SK-N-SH (cell line): Measurements from ENCODE around the gene CSTF2. TPM values are rescaled to one million over a fixed set of nuclear protein-coding genes. Genes with fewer than 3 reads are reported as not detected.

Source experiments
- CTCF ChIA-PET: fragments of 300-600, 350-600 bp; formaldehyde crosslinking; extraction: SDS; loops from one replicate; lab custom pipeline; 2021; lab: Yijun Ruan, JAX
- POLR2A ChIA-PET: fragments of 350-600 bp; sonication (Branson Sonifier 250); formaldehyde crosslinking; extraction: SDS; loops from one replicate; lab custom pipeline; 2020; ENCODE audit warnings: antibody characterized with exemption, inconsistent platforms; lab: Yijun Ruan, JAX
- DNase-seq: peaks from one replicate; pipeline ENCODE4 v3.0.0; 2012
- H2AFZ ChIP-seq: fragments of 200-600 bp; sonication (generic); 2 replicates; pipeline ENCODE4 v1.8.1; 2016; ENCODE audit warnings: antibody characterized with exemption, mild to moderate bottlenecking, low read depth
- H3F3A ChIP-seq: fragments of 200-600 bp; sonication (generic); replicated peaks from 2 replicates; pipeline ENCODE3; 2016; ENCODE audit warnings: antibody characterized with exemption, mild to moderate bottlenecking; ENCODE audit not compliant: insufficient read depth
- H3K27ac ChIP-seq, 2 experiments: fragments of 200-500 bp in 1 of 2; fragments of 200-600 bp in 1 of 2; sonication (Bioruptor generic) in 1 of 2; sonication (generic), shearing (Covaris generic) in 1 of 2; 2 replicates each; pipeline versions ENCODE4 v1.5.1 to v1.6.1; 2014 to 2016; ENCODE audit warnings: low read depth in 2 of 2, inconsistent platforms in 1 of 2, low read length in 1 of 2, mild to moderate bottlenecking in 1 of 2, mixed read lengths in 1 of 2
- H3K27me3 ChIP-seq: fragments of 200-600 bp; sonication (generic), shearing (Covaris generic); 2 replicates; pipeline ENCODE4 v1.6.1; 2016; ENCODE audit warnings: mixed run types; ENCODE audit not compliant: insufficient read depth
- H3K36me3 ChIP-seq, 2 experiments: fragments of 200-500 bp in 1 of 2; fragments of 200-600 bp in 1 of 2; sonication (Bioruptor generic) in 1 of 2; sonication (generic) in 1 of 2; replicated peaks in 1 of 2; 2 replicates each; pipeline versions ENCODE3 to v1.5.1; 2014 to 2016; ENCODE audit warnings: low read length in 1 of 2, mild to moderate bottlenecking in 1 of 2; ENCODE audit not compliant: insufficient read depth in 2 of 2, control insufficient read depth in 1 of 2
- H3K4me1 ChIP-seq, 2 experiments: fragments of 200-500 bp in 1 of 2; fragments of 200-600 bp in 1 of 2; sonication (Bioruptor generic) in 1 of 2; sonication (generic), shearing (Covaris generic) in 1 of 2; 2 replicates each; pipeline versions ENCODE4 v1.5.1 to v1.6.1; 2014 to 2016; ENCODE audit warnings: low read depth in 1 of 2, low read length in 1 of 2, mixed run types in 1 of 2; ENCODE audit not compliant: insufficient read depth in 2 of 2, control insufficient read depth in 1 of 2
- H3K4me2 ChIP-seq: fragments of 200-600 bp; sonication (generic), shearing (Covaris generic); 2 replicates; pipeline ENCODE4 v1.6.1; 2017; ENCODE audit warnings: mixed run types
- H3K4me3 ChIP-seq, 2 experiments: fragments of 200-500 bp in 1 of 2; fragments of 200-600 bp in 1 of 2; sonication (Bioruptor generic) in 1 of 2; sonication (generic), shearing (Covaris generic) in 1 of 2; 2 replicates each; pipeline versions ENCODE4 v1.5.1 to v1.8.1; 2014 to 2016; ENCODE audit warnings: low read depth in 2 of 2, inconsistent platforms in 1 of 2, low read length in 1 of 2, mild to moderate bottlenecking in 1 of 2, mixed read lengths in 1 of 2, moderate library complexity in 1 of 2
- H3K79me2 ChIP-seq: fragments of 200-600 bp; sonication (generic); 2 replicates; pipeline ENCODE4 v1.8.1; 2017; ENCODE audit warnings: mild to moderate bottlenecking; ENCODE audit not compliant: insufficient read depth
- H3K9ac ChIP-seq: fragments of 200-600 bp; sonication (generic); 2 replicates; pipeline ENCODE4 v1.6.1; 2017; ENCODE audit warnings: mixed run types
- H3K9me2 ChIP-seq: fragments of 200-600 bp; sonication (generic); 2 replicates; pipeline ENCODE4 v1.6.1; 2017; ENCODE audit warnings: mixed run types
- H3K9me3 ChIP-seq: fragments of 200-600 bp; sonication (generic); 2 replicates; pipeline ENCODE4 v1.6.1; 2017; ENCODE audit warnings: mixed run types, mild to moderate bottlenecking, moderate library complexity
- H4K20me1 ChIP-seq: fragments of 200-600 bp; sonication (generic); 2 replicates; pipeline ENCODE4 v1.6.1; 2017; ENCODE audit warnings: mild to moderate bottlenecking, mixed run types; ENCODE audit not compliant: insufficient read depth
- CHD2 ChIP-seq: fragments of 150-350 bp; IDR thresholded peaks from 2 replicates; pipeline ENCODE4 v1.6.1; 2018; ENCODE audit warnings: low read length; ENCODE audit not compliant: partially characterized antibody
- CTCF ChIP-seq: fragments of 200-600 bp; sonication (generic); IDR thresholded peaks from 2 replicates; pipeline ENCODE4 v1.6.1; 2017; ENCODE audit warnings: antibody characterized with exemption, mild to moderate bottlenecking, moderate library complexity
- GABPA ChIP-seq: IDR thresholded peaks from 2 replicates; pipeline ENCODE4 v1.4.0; 2012; ENCODE audit warnings: low read depth, mild to moderate bottlenecking
- GATA2 ChIP-seq: sonication (generic); formaldehyde crosslinking; IDR thresholded peaks from 2 replicates; pipeline ENCODE4 v1.5.0; 2020; ENCODE audit warnings: mild to moderate bottlenecking, missing genetic modification reagents
- NFIC ChIP-seq: IDR thresholded peaks from 2 replicates; pipeline ENCODE4 v1.4.0; 2012; ENCODE audit warnings: borderline replicate concordance
- PBX3 ChIP-seq: IDR thresholded peaks from 2 replicates; pipeline ENCODE4; 2012
- RCOR1 ChIP-seq: fragments of 150-350 bp; IDR thresholded peaks from 2 replicates; pipeline ENCODE4 v1.6.1; 2017; ENCODE audit warnings: antibody characterized with exemption, low read length
- RFX5 ChIP-seq: IDR thresholded peaks from 2 replicates; pipeline ENCODE4 v1.6.1; 2012; ENCODE audit warnings: mild to moderate bottlenecking, improper control_type of control experiment, low read length
- SMC3 ChIP-seq: IDR thresholded peaks from 2 replicates; pipeline ENCODE4 v1.6.1; 2012; ENCODE audit warnings: low read depth, low read length, improper control_type of control experiment
- TEAD4 ChIP-seq: IDR thresholded peaks from 2 replicates; pipeline ENCODE4 v1.4.0; 2012; ENCODE audit warnings: mild to moderate bottlenecking, borderline replicate concordance; ENCODE audit not compliant: insufficient read depth
- USF1 ChIP-seq: IDR thresholded peaks from 2 replicates; pipeline ENCODE4 v1.4.0; 2012; ENCODE audit warnings: low read depth, borderline replicate concordance
- YY1 ChIP-seq: IDR thresholded peaks from 2 replicates; pipeline ENCODE4 v1.4.0; 2012; ENCODE audit warnings: low read depth, mild to moderate bottlenecking
- WGBS: methylation state at CpG from one replicate; pipeline ENCODE4 v1.1.6; 2017; ENCODE audit warnings: low lambda C conversion rate; 5-methylcytosine and 5-hydroxymethylcytosine counted together
- polyA plus RNA-seq, 3 experiments: library from polyadenylated mRNA; depleted of rRNA; stranded (reverse); fragments of >200 nt; gene quantifications; 2 replicates each; pipeline ENCODE4 v1.2.3, GENCODE V29; 2012
- TF ChIP-seq, protein P1 (sequence below): IDR thresholded peaks from 2 replicates; pipeline ENCODE4 v1.6.1; 2012; ENCODE audit warnings: mild to moderate bottlenecking, low read depth, low read length, moderate library complexity

Gene CSTF2
- polyA plus RNA-seq, 1 of the 3 experiments (the other 2 are of a cell fraction) = 33.1 TPM

DNA sequence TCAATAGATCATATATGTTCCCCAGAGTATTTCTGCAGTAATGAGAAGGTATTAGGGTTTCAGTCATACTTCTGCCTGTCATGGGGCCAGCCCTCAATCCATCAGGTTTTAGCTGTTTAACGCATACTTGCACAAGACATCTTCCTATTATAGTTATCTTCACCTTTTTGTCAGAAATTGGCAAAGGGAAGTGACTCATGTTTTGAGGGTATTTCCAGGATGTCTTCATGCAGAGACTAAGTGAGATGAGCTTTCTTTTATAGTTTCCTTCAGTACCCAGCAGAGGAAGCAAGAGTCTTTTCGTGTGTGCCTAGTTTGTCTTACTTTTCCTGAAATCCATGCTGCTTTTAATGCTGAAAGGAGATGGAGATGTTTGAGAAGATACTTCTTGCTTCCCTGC lies 9.5 kb downstream of the CSTF2 start:
- Histone ChIP-seq H3K9ac (no peak overlapping the region), H3K4me3 (no peak overlapping the region), H3K79me2 (no peaks in the 10 kb centered on the region), H3K4me2 (no peak overlapping the region), H4K20me1 (no peaks in the 10 kb centered on the region), H3K4me1 (no peaks in the 10 kb centered on the region), H3K36me3 (peaks cover 20 to 78% of the 10 kb centered on the region in 2 experiments), H2AFZ (no peak overlapping the region), H3K9me3 (no peaks in the 10 kb centered on the region), H3K27me3 (no peaks in the 10 kb centered on the region), H3F3A (peaks cover 3% of the 10 kb centered on the region), H3K27ac (no peak overlapping the region), H3K9me2 (no peaks in the 10 kb centered on the region)
- CTCF ChIA-PET = no interaction called here
- no peak for DNase-seq
- TF ChIP-seq TEAD4 (no peak), PBX3 (no peak), USF1 (no peak), GABPA (no peak), CHD2 (no peak), CTCF (no peak), SMC3 (no peak), YY1 (no peak)
- TF ChIP-seq, protein P1, sequence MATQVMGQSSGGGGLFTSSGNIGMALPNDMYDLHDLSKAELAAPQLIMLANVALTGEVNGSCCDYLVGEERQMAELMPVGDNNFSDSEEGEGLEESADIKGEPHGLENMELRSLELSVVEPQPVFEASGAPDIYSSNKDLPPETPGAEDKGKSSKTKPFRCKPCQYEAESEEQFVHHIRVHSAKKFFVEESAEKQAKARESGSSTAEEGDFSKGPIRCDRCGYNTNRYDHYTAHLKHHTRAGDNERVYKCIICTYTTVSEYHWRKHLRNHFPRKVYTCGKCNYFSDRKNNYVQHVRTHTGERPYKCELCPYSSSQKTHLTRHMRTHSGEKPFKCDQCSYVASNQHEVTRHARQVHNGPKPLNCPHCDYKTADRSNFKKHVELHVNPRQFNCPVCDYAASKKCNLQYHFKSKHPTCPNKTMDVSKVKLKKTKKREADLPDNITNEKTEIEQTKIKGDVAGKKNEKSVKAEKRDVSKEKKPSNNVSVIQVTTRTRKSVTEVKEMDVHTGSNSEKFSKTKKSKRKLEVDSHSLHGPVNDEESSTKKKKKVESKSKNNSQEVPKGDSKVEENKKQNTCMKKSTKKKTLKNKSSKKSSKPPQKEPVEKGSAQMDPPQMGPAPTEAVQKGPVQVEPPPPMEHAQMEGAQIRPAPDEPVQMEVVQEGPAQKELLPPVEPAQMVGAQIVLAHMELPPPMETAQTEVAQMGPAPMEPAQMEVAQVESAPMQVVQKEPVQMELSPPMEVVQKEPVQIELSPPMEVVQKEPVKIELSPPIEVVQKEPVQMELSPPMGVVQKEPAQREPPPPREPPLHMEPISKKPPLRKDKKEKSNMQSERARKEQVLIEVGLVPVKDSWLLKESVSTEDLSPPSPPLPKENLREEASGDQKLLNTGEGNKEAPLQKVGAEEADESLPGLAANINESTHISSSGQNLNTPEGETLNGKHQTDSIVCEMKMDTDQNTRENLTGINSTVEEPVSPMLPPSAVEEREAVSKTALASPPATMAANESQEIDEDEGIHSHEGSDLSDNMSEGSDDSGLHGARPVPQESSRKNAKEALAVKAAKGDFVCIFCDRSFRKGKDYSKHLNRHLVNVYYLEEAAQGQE = no peak
- 23% methylated on average over 2 of the region's 2 CpGs for WGBS
- POLR2A ChIA-PET = no interaction called here

GRCh38 chrX:100830143-100830542 lies 10.0 kb downstream of the CSTF2 start:
- Histone ChIP-seq H4K20me1 (no peaks in the 10 kb centered on the region), H3K4me3 (no peak overlapping the region), H3K27me3 (no peaks in the 10 kb centered on the region), H3K9ac (no peak overlapping the region), H2AFZ (no peak overlapping the region), H3F3A (no peaks in the 10 kb centered on the region), H3K79me2 (no peaks in the 10 kb centered on the region), H3K4me2 (no peak overlapping the region), H3K36me3 (peaks cover 20 to 74% of the 10 kb centered on the region in 2 experiments), H3K9me2 (no peaks in the 10 kb centered on the region), H3K27ac (no peak overlapping the region), H3K9me3 (no peaks in the 10 kb centered on the region), H3K4me1 (no peaks in the 10 kb centered on the region)
- ChIA-PET POLR2A (no interaction called here), CTCF (interaction anchor here (0.9 kb wide), 1 partner anchor 62 kb away, joined by 4 read pairs; no protein-coding TSS in a partner anchor)
- TF ChIP-seq TEAD4 (no peak), RCOR1 (no peak), GATA2 (CRISPR knock-in tag) (no peak), NFIC (no peak), RFX5 (no peak)
- no peak for DNase-seq
- 54% methylated on average over 5 of the region's 5 CpGs for WGBS
